GM12878 (cell line): Measurements from ENCODE around the gene MYO3B. TPM values are rescaled to one million over a fixed set of nuclear protein-coding genes. Genes with fewer than 3 reads are reported as not detected.

Experiments used
- ATAC-seq: fragments of 200-7000 bp; cut with Tn5 transposase; 3 replicates; pipeline ENCODE4 v1.9.1; 2020; ENCODE audit warnings: mild to moderate bottlenecking, moderate library complexity
- BruUV-seq: library from RNA; stranded (reverse); fragments of 400-500 nt; replicated peaks from 2 replicates; lab custom pipeline; 2021; lab: Mats Ljungman, UMichigan
- CTCF ChIA-PET: fragments of 300-600 bp; sonication (Branson Sonifier 250); formaldehyde crosslinking; extraction: SDS; loops from one replicate; lab custom pipeline; 2021; ENCODE audit warnings: inconsistent platforms; lab: Yijun Ruan, JAX
- POLR2A ChIA-PET: fragments of 350-600 bp; formaldehyde crosslinking; extraction: SDS; loops from one replicate; lab custom pipeline; 2021; ENCODE audit warnings: inconsistent platforms; lab: Charles Lee
- RAD21 ChIA-PET: fragments of 300-600 bp; sonication (Branson Sonifier 250); formaldehyde crosslinking; loops from one replicate; lab custom pipeline; 2023; ENCODE audit warnings: antibody characterized with exemption; ENCODE audit not compliant: unreplicated experiment; lab: Charles Lee
- SMC1A ChIA-PET: fragments of 300-600 bp; sonication (Branson Sonifier 250); formaldehyde crosslinking; loops from one replicate; lab custom pipeline; 2023; ENCODE audit not compliant: unreplicated experiment, uncharacterized antibody; lab: Charles Lee
- DNase-seq: peaks from one replicate; pipeline ENCODE4 v3.0.0-alpha.2; 2011; ENCODE audit warnings: low read depth, low spot score
- FAIRE-seq: peaks from 3 replicates; lab custom pipeline; 2011; peaks lifted over from hg19 to GRCh38; lab: Jason Lieb, UNC
- H2AFZ ChIP-seq: 2 replicates; pipeline ENCODE4 v1.6.0; 2011; ENCODE audit warnings: low read depth, low read length, control low read depth; ENCODE audit not compliant: control insufficient read depth
- H3K27ac ChIP-seq: 2 replicates; pipeline ENCODE4 v1.5.1; 2011; ENCODE audit warnings: control low read depth; ENCODE audit not compliant: control insufficient read depth, insufficient read depth
- H3K27me3 ChIP-seq, 2 experiments: replicated peaks in 1 of 2; 2 replicates each; pipeline versions ENCODE4 v1.6.0 to v1.6.1; 2011; ENCODE audit warnings: low read length in 1 of 2; ENCODE audit not compliant: control insufficient read depth in 2 of 2, insufficient read depth in 2 of 2
- H3K36me3 ChIP-seq, 2 experiments: 2 replicates each; pipeline ENCODE4 v1.5.1; 2011; ENCODE audit warnings: low read length in 1 of 2; ENCODE audit not compliant: control insufficient read depth in 2 of 2, insufficient read depth in 2 of 2
- H3K4me1 ChIP-seq: 2 replicates; pipeline ENCODE4 v1.6.1; 2011; ENCODE audit warnings: mild to moderate bottlenecking, low read length, moderate library complexity, mixed read lengths; ENCODE audit not compliant: control insufficient read depth, insufficient read depth
- H3K4me2 ChIP-seq: 2 replicates; pipeline ENCODE4 v1.6.0; 2011; ENCODE audit warnings: control low read depth; ENCODE audit not compliant: control insufficient read depth, insufficient read depth
- H3K4me3 ChIP-seq: fragments of 200-600 bp; sonication (generic); 2 replicates; pipeline ENCODE4 v1.5.1; 2016
- H3K79me2 ChIP-seq: 2 replicates; pipeline ENCODE4 v1.6.0; 2011; ENCODE audit warnings: low read length; ENCODE audit not compliant: control insufficient read depth, insufficient read depth
- H3K9ac ChIP-seq: 2 replicates; pipeline ENCODE4 v1.8.0; 2011; ENCODE audit warnings: low read length, control low read depth, mixed read lengths; ENCODE audit not compliant: control insufficient read depth, insufficient read depth
- H3K9me3 ChIP-seq: replicated peaks from 3 replicates; pipeline ENCODE4 v1.5.1; 2011; ENCODE audit warnings: mild to moderate bottlenecking, low read length; ENCODE audit not compliant: control insufficient read depth, insufficient read depth
- H4K20me1 ChIP-seq: 2 replicates; pipeline ENCODE4 v1.6.0; 2011; ENCODE audit not compliant: control insufficient read depth, insufficient read depth
- CBX3 ChIP-seq: fragments of 200-600 bp; sonication (generic); IDR thresholded peaks from 2 replicates; pipeline ENCODE4 v1.6.1; 2016; ENCODE audit warnings: low read depth, borderline replicate concordance
- EGR1 ChIP-seq, 2 experiments: IDR thresholded peaks; 1 replicate in 1 of 2; 2 replicates in 1 of 2; pipeline ENCODE4 v1.6.1; 2011 to 2012; ENCODE audit warnings: low read depth in 2 of 2, low read length in 2 of 2, borderline replicate concordance in 1 of 2, mild to moderate bottlenecking in 1 of 2, moderate library complexity in 1 of 2
- HDGF ChIP-seq: fragments of 450-650 bp; IDR thresholded peaks from 2 replicates; pipeline ENCODE4 v1.6.1; 2016; ENCODE audit warnings: antibody characterized with exemption
- PAX5 ChIP-seq: IDR thresholded peaks from 2 replicates; pipeline ENCODE4 v1.6.1; 2011; ENCODE audit warnings: low read depth, low read length, borderline replicate concordance
- WGBS: methylation state at CpG from one replicate; pipeline ENCODE4 v1.1.6; 2016; ENCODE audit warnings: low lambda C conversion rate; ENCODE audit not compliant: insufficient replicate concordance, insufficient coverage; ENCODE audit errors: missing lambda C conversion rate; 5-methylcytosine and 5-hydroxymethylcytosine counted together
- in situ Hi-C: fragments of 300-500 bp; cut with MboI; formaldehyde crosslinking; loops from 9 replicates; pipeline ENCODE4 v1.14.3; 2018; ENCODE audit warnings: mixed read lengths
- intact Hi-C: fragments of 100-400 bp; cut with micrococcal nuclease; formaldehyde crosslinking; loops from one replicate; pipeline ENCODE4 v1.14.2; 2022; ENCODE audit not compliant: unreplicated experiment
- polyA plus RNA-seq, 11 experiments: library from polyadenylated mRNA; depleted of rRNA in 4 of 11; unstranded in 6 of 11; stranded (reverse) in 5 of 11; fragments of >200 nt; fragmentation: Nextera tagmentation in 4 of 11; fragmentation: Illumina TruSeq in 1 of 11; extraction: Ambion mirVana in 4 of 11; extraction: Trizol in 1 of 11; gene quantifications; 1 replicate in 1 of 11; 2 replicates in 10 of 11; pipeline versions ENCODE4 v1.2.1 to v1.2.3, GENCODE V29; 2011 to 2016; ENCODE audit warnings: inconsistent platforms in 2 of 11, missing spikeins in 2 of 11, low read depth in 1 of 11
- total RNA-seq, 4 experiments: library from RNA; depleted of rRNA in 3 of 4; stranded (reverse); fragments of >200 nt in 3 of 4; fragmentation: Illumina TruSeq in 1 of 4; extraction: Trizol in 1 of 4; gene quantifications; 2 replicates each; pipeline versions ENCODE4 v1.2.1 to v1.2.3, GENCODE V29; 2013 to 2021
- TF ChIP-seq, protein P1 (sequence below): IDR thresholded peaks from 2 replicates; pipeline ENCODE4 v1.6.1; 2012; ENCODE audit warnings: low read depth, low read length, improper control_type of control experiment
- TF ChIP-seq, protein P2 (sequence below): IDR thresholded peaks from 2 replicates; pipeline ENCODE4 v1.6.1; 2011; ENCODE audit warnings: low read depth, mild to moderate bottlenecking, low read length, moderate library complexity, borderline replicate concordance; ENCODE audit errors: extremely low read depth
- TF ChIP-seq, protein P3 (sequence below): IDR thresholded peaks from 2 replicates; pipeline ENCODE4 v1.6.1; 2012; ENCODE audit warnings: mild to moderate bottlenecking, low read depth, low read length

Gene MYO3B
- total and polyA plus RNA-seq, 10 of the 15 experiments (the other 5 are each of a cell fraction or from before 2014, with no cell fraction given) = 1.1 to 7.1 (median 2.1) TPM

DNA sequence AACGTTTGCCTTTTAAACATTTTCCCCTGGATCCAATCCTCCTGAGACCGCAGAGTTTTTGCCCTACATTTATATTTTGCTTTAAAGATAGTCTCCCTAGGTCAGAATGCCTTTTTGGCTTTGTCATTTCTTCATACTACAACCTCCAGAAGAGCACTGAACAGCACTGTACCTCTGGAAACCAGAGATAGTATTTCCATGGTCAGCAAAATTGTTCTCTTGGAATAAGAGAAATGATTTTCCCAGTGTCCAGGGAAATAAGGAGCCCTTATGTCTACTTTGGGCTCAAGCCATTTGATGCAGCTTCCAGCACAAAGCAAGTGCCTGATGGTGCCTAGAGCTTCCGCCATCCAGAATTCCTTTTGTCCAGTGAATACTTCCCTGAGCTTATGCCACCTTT is 461.7 kb downstream of the MYO3B start:
- ChIA-PET RAD21 (interaction anchor here (1.5 kb wide), 1 partner anchor 41 kb away, joined by 3 read pairs; no protein-coding TSS in a partner anchor), POLR2A (interaction anchor here (0.6 kb wide), 1 partner anchor 231 kb away, joined by 3 read pairs; no protein-coding TSS in a partner anchor), SMC1A (interaction anchor here (0.9 kb wide), 1 partner anchor 28 kb away, joined by 3 read pairs; no protein-coding TSS in a partner anchor), CTCF (no interaction called here)
- TF ChIP-seq, protein P1, sequence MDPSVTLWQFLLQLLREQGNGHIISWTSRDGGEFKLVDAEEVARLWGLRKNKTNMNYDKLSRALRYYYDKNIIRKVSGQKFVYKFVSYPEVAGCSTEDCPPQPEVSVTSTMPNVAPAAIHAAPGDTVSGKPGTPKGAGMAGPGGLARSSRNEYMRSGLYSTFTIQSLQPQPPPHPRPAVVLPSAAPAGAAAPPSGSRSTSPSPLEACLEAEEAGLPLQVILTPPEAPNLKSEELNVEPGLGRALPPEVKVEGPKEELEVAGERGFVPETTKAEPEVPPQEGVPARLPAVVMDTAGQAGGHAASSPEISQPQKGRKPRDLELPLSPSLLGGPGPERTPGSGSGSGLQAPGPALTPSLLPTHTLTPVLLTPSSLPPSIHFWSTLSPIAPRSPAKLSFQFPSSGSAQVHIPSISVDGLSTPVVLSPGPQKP = no peak
- TF ChIP-seq, protein P2, sequence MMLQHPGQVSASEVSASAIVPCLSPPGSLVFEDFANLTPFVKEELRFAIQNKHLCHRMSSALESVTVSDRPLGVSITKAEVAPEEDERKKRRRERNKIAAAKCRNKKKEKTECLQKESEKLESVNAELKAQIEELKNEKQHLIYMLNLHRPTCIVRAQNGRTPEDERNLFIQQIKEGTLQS = no peak
- TF ChIP-seq PAX5 (no peak), CBX3 (no peak), HDGF (no peak), EGR1 (IDR thresholded peaks at IDR 0.05; ENCODE audit: borderline replicate concordance in 1 of 2, low read depth in 2 of 2, low read length in 2 of 2) (no peak)
- TF ChIP-seq, protein P3, sequence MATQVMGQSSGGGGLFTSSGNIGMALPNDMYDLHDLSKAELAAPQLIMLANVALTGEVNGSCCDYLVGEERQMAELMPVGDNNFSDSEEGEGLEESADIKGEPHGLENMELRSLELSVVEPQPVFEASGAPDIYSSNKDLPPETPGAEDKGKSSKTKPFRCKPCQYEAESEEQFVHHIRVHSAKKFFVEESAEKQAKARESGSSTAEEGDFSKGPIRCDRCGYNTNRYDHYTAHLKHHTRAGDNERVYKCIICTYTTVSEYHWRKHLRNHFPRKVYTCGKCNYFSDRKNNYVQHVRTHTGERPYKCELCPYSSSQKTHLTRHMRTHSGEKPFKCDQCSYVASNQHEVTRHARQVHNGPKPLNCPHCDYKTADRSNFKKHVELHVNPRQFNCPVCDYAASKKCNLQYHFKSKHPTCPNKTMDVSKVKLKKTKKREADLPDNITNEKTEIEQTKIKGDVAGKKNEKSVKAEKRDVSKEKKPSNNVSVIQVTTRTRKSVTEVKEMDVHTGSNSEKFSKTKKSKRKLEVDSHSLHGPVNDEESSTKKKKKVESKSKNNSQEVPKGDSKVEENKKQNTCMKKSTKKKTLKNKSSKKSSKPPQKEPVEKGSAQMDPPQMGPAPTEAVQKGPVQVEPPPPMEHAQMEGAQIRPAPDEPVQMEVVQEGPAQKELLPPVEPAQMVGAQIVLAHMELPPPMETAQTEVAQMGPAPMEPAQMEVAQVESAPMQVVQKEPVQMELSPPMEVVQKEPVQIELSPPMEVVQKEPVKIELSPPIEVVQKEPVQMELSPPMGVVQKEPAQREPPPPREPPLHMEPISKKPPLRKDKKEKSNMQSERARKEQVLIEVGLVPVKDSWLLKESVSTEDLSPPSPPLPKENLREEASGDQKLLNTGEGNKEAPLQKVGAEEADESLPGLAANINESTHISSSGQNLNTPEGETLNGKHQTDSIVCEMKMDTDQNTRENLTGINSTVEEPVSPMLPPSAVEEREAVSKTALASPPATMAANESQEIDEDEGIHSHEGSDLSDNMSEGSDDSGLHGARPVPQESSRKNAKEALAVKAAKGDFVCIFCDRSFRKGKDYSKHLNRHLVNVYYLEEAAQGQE = no peak
- Histone ChIP-seq H4K20me1 (no peaks in the 10 kb centered on the region), H3K79me2 (no peaks in the 10 kb centered on the region), H3K36me3 (no peaks in the 10 kb centered on the region), H3K9me3 (no peaks in the 10 kb centered on the region), H3K9ac (no peak overlapping the region), H3K4me3 (no peak overlapping the region), H3K4me2 (no peak overlapping the region), H3K4me1 (no peaks in the 10 kb centered on the region), H2AFZ (no peak overlapping the region), H3K27me3 (no peaks in the 10 kb centered on the region), H3K27ac (no peak overlapping the region)
- no TSS peak for BruUV-seq
- WGBS = 26% methylated on average over 3 of the region's 3 CpGs
- no peak for FAIRE-seq
- no peak for ATAC-seq
- no peak for DNase-seq
- in situ Hi-C loops (no loop called here), intact Hi-C loops (no loop called here)
